ENCODE results near the gene REPS2. TPM values are rescaled to one million over a fixed set of nuclear protein-coding genes. Genes with fewer than 3 reads are reported as not detected.
A peak's percentile ranks its signal among the peaks of the same experiment; 100 is the strongest.

REPS2 gene
- total and polyA plus RNA-seq, 4 donors, result 1.1 to 7.9 (median 4.0) TPM

DNA sequence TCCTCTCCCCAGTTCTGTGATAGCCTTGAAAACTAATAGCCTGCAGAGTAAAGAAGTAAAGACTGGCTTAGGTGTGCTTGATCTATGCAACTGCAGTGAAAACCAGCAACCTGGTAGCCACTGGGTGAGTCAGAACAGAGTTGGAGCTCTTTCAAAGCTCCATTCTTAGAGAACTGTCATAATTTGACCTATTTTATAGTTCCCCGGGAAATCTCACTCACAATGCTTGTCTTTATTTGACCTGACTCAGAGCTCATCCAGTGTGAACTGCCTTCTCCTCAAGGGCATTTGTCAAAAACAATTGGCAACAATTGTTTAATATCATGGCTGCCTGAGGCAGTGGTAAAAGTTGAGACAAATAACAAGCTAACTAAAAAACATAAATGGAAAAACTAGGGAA is 215.5 kb downstream of the REPS2 start:
- H3K36me3 ChIP-seq (ENCODE audit: control insufficient read depth in 1 of 2, insufficient read depth in 2 of 2, low read length in 1 of 2), result no peaks in the 10 kb centered on the region
- 90 to 92% methylated on average over 1 of the region's 1 CpG for WGBS, 2 donors
- intact Hi-C loops (cut with DNase I), result no loop called here
- DNase-seq (no peak), ATAC-seq (ENCODE audit: low FRiP score) (no peak)
- no peak overlapping the region for H3K4me3 ChIP-seq (ENCODE audit: low read length in 2 of 2)
- no peak overlapping the region for H3K27ac ChIP-seq (ENCODE audit: low read depth in 1 of 2, low read length in 2 of 2)
- H3K27me3 ChIP-seq (ENCODE audit: control insufficient read depth in 1 of 2, insufficient read depth in 2 of 2, low read length in 1 of 2), result no peaks in the 10 kb centered on the region
- H3K9me3 ChIP-seq (ENCODE audit: control insufficient read depth, low read length), result no peaks in the 10 kb centered on the region
- peaks cover 0 to 2% of the 10 kb centered on the region in 2 donors for H3K4me1 ChIP-seq (ENCODE audit: control insufficient read depth in 1 of 2, insufficient read depth in 2 of 2, low read length in 2 of 2)

DNA sequence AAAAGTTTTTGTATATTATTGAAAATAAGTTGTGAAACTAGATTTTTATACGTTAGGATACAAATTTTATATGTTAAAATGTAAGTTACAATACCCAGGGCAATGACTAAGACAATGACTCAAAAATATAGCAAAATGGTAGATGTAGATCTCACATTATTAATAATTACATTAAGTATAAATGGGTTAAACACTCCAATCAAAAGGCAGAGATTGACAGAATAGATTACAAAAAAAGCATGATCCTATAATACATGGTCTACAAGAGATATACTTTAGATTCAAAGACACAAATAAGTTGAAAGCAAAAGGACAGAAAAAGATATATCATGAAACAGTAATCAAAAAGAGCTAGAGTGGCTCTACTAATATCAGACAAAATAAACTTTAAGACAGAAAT is 217.6 kb downstream of the REPS2 start:
- H3K4me3 ChIP-seq (ENCODE audit: low read length in 2 of 2), result no peak overlapping the region
- H3K9me3 ChIP-seq (ENCODE audit: control insufficient read depth, low read length), result no peaks in the 10 kb centered on the region
- no peaks in the 10 kb centered on the region for H3K4me1 ChIP-seq (ENCODE audit: control insufficient read depth in 1 of 2, insufficient read depth in 2 of 2, low read length in 2 of 2)
- 73 to 94% methylated on average over 1 of the region's 1 CpG for WGBS, 2 donors
- ATAC-seq (ENCODE audit: low FRiP score) (no peak), DNase-seq (no peak)
- intact Hi-C loops (cut with DNase I), result no loop called here
- H3K27me3 ChIP-seq (ENCODE audit: control insufficient read depth in 1 of 2, insufficient read depth in 2 of 2, low read length in 1 of 2), result no peaks in the 10 kb centered on the region
- no peaks in the 10 kb centered on the region for H3K36me3 ChIP-seq (ENCODE audit: control insufficient read depth in 1 of 2, insufficient read depth in 2 of 2, low read length in 1 of 2)
- no peak overlapping the region for H3K27ac ChIP-seq (ENCODE audit: low read depth in 1 of 2, low read length in 2 of 2)

- ATAC-seq (ENCODE audit: low FRiP score), result no peak
- intact Hi-C loops (cut with DNase I), result no loop called here
- Histone ChIP-seq H3K27me3 (ENCODE audit: control insufficient read depth in 1 of 2, insufficient read depth in 2 of 2, low read length in 1 of 2) (no peaks in the 10 kb centered on the region), H3K36me3 (ENCODE audit: control insufficient read depth in 1 of 2, insufficient read depth in 2 of 2, low read length in 1 of 2) (no peaks in the 10 kb centered on the region), H3K4me1 (ENCODE audit: control insufficient read depth in 1 of 2, insufficient read depth in 2 of 2, low read length in 2 of 2) (no peaks in the 10 kb centered on the region), H3K27ac (ENCODE audit: low read depth in 1 of 2, low read length in 2 of 2) (no peak overlapping the region), H3K9me3 (ENCODE audit: control insufficient read depth, low read length) (no peaks in the 10 kb centered on the region), H3K4me3 (ENCODE audit: low read length in 2 of 2) (no peak overlapping the region)
- 88 to 93% methylated on average over 1 of the region's 1 CpG for WGBS, 2 donors
- no peak for DNase-seq
These were observed 218.5 kb downstream of the REPS2 start for GRCh38 chrX:17164941-17165340.

DNA sequence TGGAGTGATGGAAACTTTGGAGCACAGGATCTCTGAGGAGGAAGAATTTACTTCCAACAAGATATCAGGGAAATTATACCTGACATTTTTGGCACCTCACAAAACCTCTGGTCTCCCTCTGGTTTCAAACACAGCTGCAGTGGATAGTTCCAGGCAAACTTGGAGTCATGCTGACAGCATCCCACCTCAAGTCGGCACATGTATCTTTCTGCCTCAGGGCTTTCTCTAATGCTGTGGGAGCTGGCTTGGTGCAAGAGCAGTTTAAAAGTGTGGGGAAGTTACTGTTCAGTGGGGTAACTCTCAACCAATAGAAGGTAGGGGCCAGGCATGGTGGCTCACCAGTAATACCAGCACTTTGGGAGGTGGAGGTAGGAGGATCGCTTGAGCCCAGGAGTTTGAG is 221.5 kb downstream of the REPS2 start:
- H3K4me3 ChIP-seq (ENCODE audit: low read length in 2 of 2), result no peak overlapping the region
- no peaks in the 10 kb centered on the region for H3K4me1 ChIP-seq (ENCODE audit: control insufficient read depth in 1 of 2, insufficient read depth in 2 of 2, low read length in 2 of 2)
- no peaks in the 10 kb centered on the region for H3K36me3 ChIP-seq (ENCODE audit: control insufficient read depth in 1 of 2, insufficient read depth in 2 of 2, low read length in 1 of 2)
- WGBS, 2 donors, result 96 to 98% methylated on average over 2 of the region's 2 CpGs
- DNase-seq (no peak), ATAC-seq (ENCODE audit: low FRiP score) (no peak)
- H3K9me3 ChIP-seq (ENCODE audit: control insufficient read depth, low read length), result no peaks in the 10 kb centered on the region
- intact Hi-C loops (cut with DNase I), result no loop called here
- no peaks in the 10 kb centered on the region for H3K27me3 ChIP-seq (ENCODE audit: control insufficient read depth in 1 of 2, insufficient read depth in 2 of 2, low read length in 1 of 2)
- H3K27ac ChIP-seq (ENCODE audit: low read depth in 1 of 2, low read length in 2 of 2), result no peak overlapping the region

- Histone ChIP-seq H3K4me1 (ENCODE audit: control insufficient read depth in 1 of 2, insufficient read depth in 2 of 2, low read length in 2 of 2) (no peaks in the 10 kb centered on the region), H3K27me3 (ENCODE audit: control insufficient read depth in 1 of 2, insufficient read depth in 2 of 2, low read length in 1 of 2) (no peaks in the 10 kb centered on the region), H3K4me3 (ENCODE audit: low read length in 2 of 2) (no peak overlapping the region), H3K9me3 (ENCODE audit: control insufficient read depth, low read length) (no peaks in the 10 kb centered on the region), H3K36me3 (ENCODE audit: control insufficient read depth in 1 of 2, insufficient read depth in 2 of 2, low read length in 1 of 2) (no peaks in the 10 kb centered on the region), H3K27ac (ENCODE audit: low read depth in 1 of 2, low read length in 2 of 2) (no peak overlapping the region)
- DNase-seq (no peak), ATAC-seq (ENCODE audit: low FRiP score) (no peak)
- intact Hi-C loops (cut with DNase I), result no loop called here
- WGBS, 2 donors, result 79 to 89% methylated on average over 2 of the region's 2 CpGs
These were observed 224.5 kb downstream of the REPS2 start for GRCh38 chrX:17170973-17171372.

GRCh38 chrX:17174671-17175070 is 228.2 kb downstream of the REPS2 start:
- Histone ChIP-seq H3K36me3 (ENCODE audit: control insufficient read depth in 1 of 2, insufficient read depth in 2 of 2, low read length in 1 of 2) (no peaks in the 10 kb centered on the region), H3K4me3 (ENCODE audit: low read length in 2 of 2) (no peak overlapping the region), H3K4me1 (ENCODE audit: control insufficient read depth in 1 of 2, insufficient read depth in 2 of 2, low read length in 2 of 2) (no peaks in the 10 kb centered on the region), H3K27me3 (ENCODE audit: control insufficient read depth in 1 of 2, insufficient read depth in 2 of 2, low read length in 1 of 2) (no peaks in the 10 kb centered on the region), H3K27ac (ENCODE audit: low read depth in 1 of 2, low read length in 2 of 2) (no peak overlapping the region), H3K9me3 (ENCODE audit: control insufficient read depth, low read length) (no peaks in the 10 kb centered on the region)
- intact Hi-C loops (cut with DNase I), result no loop called here
- 59 to 64% methylated on average over 8 of the region's 8 CpGs for WGBS, 2 donors
- DNase-seq, result peak in 1 of 2 donors; percentile 59
- ATAC-seq (ENCODE audit: low FRiP score), result no peak

DNA sequence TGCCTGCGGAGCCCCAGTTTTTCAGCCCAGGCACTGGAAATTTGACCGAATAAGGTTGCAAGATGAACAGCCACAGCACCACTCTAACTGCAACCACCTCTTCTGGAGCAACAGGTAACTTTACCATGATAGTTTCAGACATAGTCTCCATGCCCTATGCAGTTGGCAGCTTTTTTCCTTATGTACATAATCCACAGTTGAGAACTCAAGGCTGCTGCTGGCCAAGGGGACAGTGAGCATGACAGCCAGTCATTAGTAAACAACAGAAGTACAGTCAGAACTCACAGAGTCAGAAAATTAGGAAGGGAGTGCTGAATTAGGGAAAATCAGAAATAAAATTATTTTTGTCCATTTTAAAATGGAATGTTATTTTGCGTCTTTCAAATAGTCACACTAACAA is 235.9 kb downstream of the REPS2 start:
- Histone ChIP-seq H3K4me3 (ENCODE audit: low read length in 2 of 2) (no peak overlapping the region), H3K36me3 (ENCODE audit: control insufficient read depth in 1 of 2, insufficient read depth in 2 of 2, low read length in 1 of 2) (no peaks in the 10 kb centered on the region), H3K9me3 (ENCODE audit: control insufficient read depth, low read length) (no peaks in the 10 kb centered on the region), H3K4me1 (ENCODE audit: control insufficient read depth in 1 of 2, insufficient read depth in 2 of 2, low read length in 2 of 2) (no peaks in the 10 kb centered on the region), H3K27me3 (ENCODE audit: control insufficient read depth in 1 of 2, insufficient read depth in 2 of 2, low read length in 1 of 2) (no peaks in the 10 kb centered on the region), H3K27ac (ENCODE audit: low read depth in 1 of 2, low read length in 2 of 2) (no peak overlapping the region)
- DNase-seq, result no peak
- intact Hi-C loops (cut with DNase I), result no loop called here
- 86 to 92% methylated on average over 3 of the region's 3 CpGs for WGBS, 2 donors
- ATAC-seq (ENCODE audit: low FRiP score), result no peak

DNA sequence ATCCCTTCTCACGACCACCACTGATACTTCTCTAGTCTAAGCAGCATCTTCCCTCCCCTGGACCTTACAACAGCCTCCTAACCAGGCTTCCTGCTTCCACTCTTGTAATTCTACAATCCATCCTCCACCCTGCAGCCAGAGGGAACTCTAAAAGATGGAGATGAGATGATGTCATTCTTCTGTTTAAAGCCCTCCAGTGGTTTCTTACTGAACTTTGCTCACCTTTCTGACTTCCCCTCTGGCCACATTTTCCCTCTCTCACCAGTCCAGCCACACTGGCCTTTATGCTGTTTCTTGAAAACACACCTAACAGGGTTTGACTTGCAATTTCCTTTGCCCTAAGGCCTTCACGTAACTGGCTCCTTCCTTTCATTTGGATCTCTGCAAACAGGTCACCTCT is 237.1 kb downstream of the REPS2 start:
- Histone ChIP-seq H3K9me3 (ENCODE audit: control insufficient read depth, low read length) (no peaks in the 10 kb centered on the region), H3K4me1 (ENCODE audit: control insufficient read depth in 1 of 2, insufficient read depth in 2 of 2, low read length in 2 of 2) (no peaks in the 10 kb centered on the region), H3K36me3 (ENCODE audit: control insufficient read depth in 1 of 2, insufficient read depth in 2 of 2, low read length in 1 of 2) (no peaks in the 10 kb centered on the region), H3K27ac (ENCODE audit: low read depth in 1 of 2, low read length in 2 of 2) (no peak overlapping the region), H3K4me3 (ENCODE audit: low read length in 2 of 2) (no peak overlapping the region), H3K27me3 (ENCODE audit: control insufficient read depth in 1 of 2, insufficient read depth in 2 of 2, low read length in 1 of 2) (no peaks in the 10 kb centered on the region)
- 72 to 93% methylated on average over 2 of the region's 2 CpGs for WGBS, 2 donors
- no peak for ATAC-seq (ENCODE audit: low FRiP score)
- DNase-seq, result no peak
- intact Hi-C loops (cut with DNase I), result no loop called here

- ATAC-seq (ENCODE audit: low FRiP score), result no peak
- intact Hi-C loops (cut with DNase I), result no loop called here
- 86 to 93% methylated on average over 5 of the region's 5 CpGs for WGBS, 2 donors
These were observed 239.0 kb downstream of the REPS2 start for GRCh38 chrX:17185431-17185830.

More at GRCh38 chrX:17185431-17185830, 239.0 kb downstream of the REPS2 start:
- Histone ChIP-seq H3K4me3 (ENCODE audit: low read length in 2 of 2) (no peak overlapping the region), H3K9me3 (ENCODE audit: control insufficient read depth, low read length) (no peaks in the 10 kb centered on the region), H3K36me3 (ENCODE audit: control insufficient read depth in 1 of 2, insufficient read depth in 2 of 2, low read length in 1 of 2) (no peaks in the 10 kb centered on the region), H3K27ac (ENCODE audit: low read depth in 1 of 2, low read length in 2 of 2) (no peak overlapping the region), H3K4me1 (ENCODE audit: control insufficient read depth in 1 of 2, insufficient read depth in 2 of 2, low read length in 2 of 2) (no peaks in the 10 kb centered on the region), H3K27me3 (ENCODE audit: control insufficient read depth in 1 of 2, insufficient read depth in 2 of 2, low read length in 1 of 2) (no peaks in the 10 kb centered on the region)
- no peak for DNase-seq

Data from aorta (tissue), 5 donors.